Measurements from ENCODE around the gene IL6ST. TPM values are rescaled to one million over a fixed set of nuclear protein-coding genes. Genes with fewer than 3 reads are reported as not detected.

The IL6ST gene
- total RNA-seq, 4 donors from 2014 or later: 88.8 to 179 (median 116) TPM

- DNase-seq: no peak
- Histone ChIP-seq H3K27ac (no peak overlapping the region), H3K4me1 (no peaks in the 10 kb centered on the region), H3K27me3 (no peaks in the 10 kb centered on the region), H3K36me3 (no peaks in the 10 kb centered on the region), H3K4me3 (no peak overlapping the region), H3K9me3 (no peaks in the 10 kb centered on the region)
- no peak for TF ChIP-seq CTCF (IDR thresholded peaks at IDR 0.05)
- no peak for TF ChIP-seq POLR2A (IDR thresholded peaks at IDR 0.05)
Observed at GRCh38 chr5:55915783-55916182, 79.0 kb downstream of the IL6ST start.

- no peak for TF ChIP-seq CTCF (IDR thresholded peaks at IDR 0.05)
- Histone ChIP-seq H3K36me3 (no peaks in the 10 kb centered on the region), H3K27ac (no peak overlapping the region), H3K4me1 (no peaks in the 10 kb centered on the region), H3K9me3 (no peaks in the 10 kb centered on the region), H3K4me3 (no peak overlapping the region), H3K27me3 (no peaks in the 10 kb centered on the region)
- DNase-seq: no peak
Observed at GRCh38 chr5:55914971-55915370, 79.8 kb downstream of the IL6ST start.

- no peak for TF ChIP-seq CTCF (IDR thresholded peaks at IDR 0.05)
- TF ChIP-seq POLR2A (IDR thresholded peaks at IDR 0.05): no peak
Observed at GRCh38 chr5:55913466-55914413, 81.0 kb downstream of the IL6ST start.

GRCh38 chr5:55911784-55912653 lies 82.7 kb downstream of the IL6ST start:
- TF ChIP-seq POLR2A (IDR thresholded peaks at IDR 0.05) (no peak), CTCF (IDR thresholded peaks at IDR 0.05) (no peak)
- Histone ChIP-seq H3K27me3 (no peaks in the 10 kb centered on the region), H3K27ac (no peak overlapping the region), H3K4me1 (no peaks in the 10 kb centered on the region), H3K36me3 (no peaks in the 10 kb centered on the region), H3K9me3 (no peaks in the 10 kb centered on the region), H3K4me3 (no peak overlapping the region)
- no peak for DNase-seq

More at GRCh38 chr5:55913466-55914413, 81.0 kb downstream of the IL6ST start:
- H3K9me3 ChIP-seq: no peaks in the 10 kb centered on the region
- H3K36me3 ChIP-seq: no peaks in the 10 kb centered on the region
- no peak overlapping the region for H3K4me3 ChIP-seq
- H3K27me3 ChIP-seq: no peaks in the 10 kb centered on the region
- H3K27ac ChIP-seq: no peak overlapping the region
- no peaks in the 10 kb centered on the region for H3K4me1 ChIP-seq
- no peak for DNase-seq

- Histone ChIP-seq H3K27me3 (no peaks in the 10 kb centered on the region), H3K4me1 (no peaks in the 10 kb centered on the region), H3K36me3 (no peaks in the 10 kb centered on the region), H3K9me3 (no peaks in the 10 kb centered on the region), H3K27ac (no peak overlapping the region), H3K4me3 (no peak overlapping the region)
- DNase-seq: no peak
- no peak for TF ChIP-seq POLR2A (IDR thresholded peaks at IDR 0.05)
- no peak for TF ChIP-seq CTCF (IDR thresholded peaks at IDR 0.05)
Observed at GRCh38 chr5:55908804-55909203, 86.0 kb downstream of the IL6ST start.

Data from Peyer's patch (tissue), 4 donors.